Adrenal gland (tissue), 12 donors: ENCODE results near the gene SDK1. TPM values are rescaled to one million over a fixed set of nuclear protein-coding genes. Genes with fewer than 3 reads are reported as not detected.

Source experiments
- DNase-seq, 7 donors: peaks; one replicate each; pipeline ENCODE4 v3.0.0-alpha.2; 2019 to 2020
- H3K27ac ChIP-seq, 5 donors: fragments of 200-600 bp; sonication (generic) in 4 of 5; 1 replicate in 3 of 5; 2 replicates in 2 of 5; pipeline versions ENCODE4 v1.5.1 to v1.8.0; 2016 to 2020; ENCODE audit warnings: mild to moderate bottlenecking in 1 of 5
- H3K27me3 ChIP-seq: fragments of 200-600 bp; 2 replicates; pipeline ENCODE4 v1.8.0; 2021
- H3K36me3 ChIP-seq, 2 donors: fragments of 200-600 bp; replicated peaks in 1 of 2; 1 replicate in 1 of 2; 2 replicates in 1 of 2; pipeline versions ENCODE4 v1.5.1 to v1.8.0; 2018 to 2022
- H3K4me1 ChIP-seq, 2 donors: fragments of 200-600 bp; replicated peaks in 1 of 2; 1 replicate in 1 of 2; 2 replicates in 1 of 2; pipeline versions ENCODE4 v1.5.1 to v1.8.0; 2018 to 2021
- H3K4me3 ChIP-seq, 4 donors: fragments of 200-600 bp; sonication (generic) in 3 of 4; one replicate each; pipeline ENCODE4 v1.5.1; 2016 to 2018
- H3K9me3 ChIP-seq, 3 donors: fragments of 200-600 bp; sonication (generic) in 1 of 3; replicated peaks in 1 of 3; 1 replicate in 2 of 3; 2 replicates in 1 of 3; pipeline versions ENCODE4 v1.5.1 to v1.8.0; 2016 to 2021
- CTCF ChIP-seq, 6 experiments: fragments of 450-650 bp in 4 of 6; fragments of 200-600 bp in 2 of 6; sonication (generic) in 1 of 6; IDR thresholded peaks; 1 replicate in 5 of 6; 2 replicates in 1 of 6; pipeline versions ENCODE4 v1.5.1 to v1.8.0; 2016 to 2021; ENCODE audit warnings: antibody characterized with exemption in 6 of 6, mild to moderate bottlenecking in 2 of 6, moderate library complexity in 1 of 6
- POLR2A ChIP-seq, 2 donors: fragments of 450-650 bp; IDR thresholded peaks; one replicate each; pipeline ENCODE4 v1.6.1; 2017; ENCODE audit warnings: antibody characterized with exemption in 2 of 2, mild to moderate bottlenecking in 2 of 2, moderate library complexity in 1 of 2
- WGBS, 4 donors: extraction: QIAGEN DNeasy Blood & Tissue Kit in 2 of 4; methylation state at CpG; one replicate each; pipeline versions ENCODE4 v1.1.5 to v1.1.7; 2013 to 2017; 5-methylcytosine and 5-hydroxymethylcytosine counted together
- intact Hi-C, 2 donors: fragments of 100-400 bp; cut with DNase I; formaldehyde crosslinking; loops; one replicate each; pipeline versions ENCODE4 v1.14.1 to v1.15.0; 2022 to 2023
- polyA plus RNA-seq, 3 donors: library from polyadenylated mRNA; stranded (reverse); fragments of 200-250 nt in 2 of 3; fragments of 350-450 nt in 1 of 3; fragmentation: Illumina TruSeq in 1 of 3; extraction: RNeasy Lipid Tissue Mini Kit (QIAGEN cat#74804) in 1 of 3; gene quantifications; one replicate each; pipeline ENCODE4 v1.2.3, GENCODE V29; 2013 to 2014
- total RNA-seq, 9 donors: library from RNA; depleted of rRNA in 4 of 9; stranded (reverse); fragments of >200 nt in 4 of 9; fragments of 120-200 nt in 1 of 9; fragmentation: NEBNext Ultra II Directional in 1 of 9; extraction: Animal tissue kit (Norgen Biotek cat#: 25700) in 1 of 9; gene quantifications; one replicate each; pipeline versions ENCODE4 v1.1.0 to v1.2.4, GENCODE V29; 2013 to 2023
- donor health status: healthy with polysubstance abuse.
- donor health status: Bipolar disorder and iron deficiency.
- donor health status: DM: yes; HTN: yes; CAD: no.
- donor health status: DM: no; HTN: no; CAD: no.
- donor health status: DM: no; HTN: no; CAD: no.
- donor health status: DM: yes; HTN: yes; CAD: no.

SDK1 gene
- total and polyA plus RNA-seq, 12 donors, result 0.50 to 3.6 (median 1.5) TPM

GRCh38 chr7:4098169-4098568, 797.1 kb downstream of the SDK1 start:
- Histone ChIP-seq H3K36me3 (no peaks in the 10 kb centered on the region), H3K4me1 (no peaks in the 10 kb centered on the region), H3K9me3 (no peaks in the 10 kb centered on the region), H3K27ac (no peak overlapping the region), H3K27me3 (no peaks in the 10 kb centered on the region), H3K4me3 (no peak overlapping the region)
- WGBS, 4 donors, result 82 to 87% (median 84%) methylated on average over 11 of the region's 11 CpGs
- DNase-seq, result no peak
- intact Hi-C loops, result no loop called here
- TF ChIP-seq CTCF (IDR thresholded peaks at IDR 0.05) (no peak), POLR2A (IDR thresholded peaks at IDR 0.05) (no peak)

- no peak overlapping the region for H3K27ac ChIP-seq
- WGBS, 4 donors, result 84 to 92% (median 91%) methylated on average over 9 to 14 of the region's 14 CpGs
Measured at GRCh38 chr7:4099651-4100050, 798.6 kb downstream of the SDK1 start.

GRCh38 chr7:4100148-4100547, 799.1 kb downstream of the SDK1 start:
- no peaks in the 10 kb centered on the region for H3K9me3 ChIP-seq
- H3K36me3 ChIP-seq, result no peaks in the 10 kb centered on the region
- no peak for DNase-seq
- H3K27me3 ChIP-seq, result no peaks in the 10 kb centered on the region
- intact Hi-C loops, result no loop called here
- no peak for TF ChIP-seq POLR2A (IDR thresholded peaks at IDR 0.05)
- TF ChIP-seq CTCF (IDR thresholded peaks at IDR 0.05), result no peak
- H3K4me3 ChIP-seq, result no peak overlapping the region
- H3K4me1 ChIP-seq, result no peaks in the 10 kb centered on the region
- 80 to 92% (median 85%) methylated on average over 5 to 8 of the region's 8 CpGs for WGBS, 4 donors
- no peak overlapping the region for H3K27ac ChIP-seq

More at GRCh38 chr7:4099651-4100050, 798.6 kb downstream of the SDK1 start:
- TF ChIP-seq CTCF (IDR thresholded peaks at IDR 0.05) (no peak), POLR2A (IDR thresholded peaks at IDR 0.05) (no peak)
- Histone ChIP-seq H3K27me3 (no peaks in the 10 kb centered on the region), H3K36me3 (no peaks in the 10 kb centered on the region), H3K4me1 (no peaks in the 10 kb centered on the region), H3K4me3 (no peak overlapping the region), H3K9me3 (no peaks in the 10 kb centered on the region)
- intact Hi-C loops, result no loop called here
- no peak for DNase-seq

- no peak for TF ChIP-seq POLR2A (IDR thresholded peaks at IDR 0.05)
- TF ChIP-seq CTCF (IDR thresholded peaks at IDR 0.05), result no peak
- H3K27me3 ChIP-seq, result no peaks in the 10 kb centered on the region
- WGBS, 4 donors, result 79 to 96% (median 87%) methylated on average over 8 to 11 of the region's 11 CpGs
- H3K4me1 ChIP-seq, result no peaks in the 10 kb centered on the region
- H3K27ac ChIP-seq, result no peak overlapping the region
- H3K36me3 ChIP-seq, result no peaks in the 10 kb centered on the region
- H3K4me3 ChIP-seq, result no peak overlapping the region
- H3K9me3 ChIP-seq, result no peaks in the 10 kb centered on the region
- no peak for DNase-seq
- intact Hi-C loops, result no loop called here
Measured at GRCh38 chr7:4100691-4101090, 799.6 kb downstream of the SDK1 start.
